SKM-1 (cell line): Measurements from ENCODE around the gene EMC1.
"Not testable (repeated sequence)": the region's sequence is repeated elsewhere in the genome, so short reads cannot be mapped to it uniquely, and the experiment has no call there.

Experiments
- DNase-seq: peaks from one replicate; lab custom pipeline; 2025; ENCODE audit not compliant: unreplicated experiment; lab: John Stamatoyannopoulos, UW

The EMC1 gene

DNA sequence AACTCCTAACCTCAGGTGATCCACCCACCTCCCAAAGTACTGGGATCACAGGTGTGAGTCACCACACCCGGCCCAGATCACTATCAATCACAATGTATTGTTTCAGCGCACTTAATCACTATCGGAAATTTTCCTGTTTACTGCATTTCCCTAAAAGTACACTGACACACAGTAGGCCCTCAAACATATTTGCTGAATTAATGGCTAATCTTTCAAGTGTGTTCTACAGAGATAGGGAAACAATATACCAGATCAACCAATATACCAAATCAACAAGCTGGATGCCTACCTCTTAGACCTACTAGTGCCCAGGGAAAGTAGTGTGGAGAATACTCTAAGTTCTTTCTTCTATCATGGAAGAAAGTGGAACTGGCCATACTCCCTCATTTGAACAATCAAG is 58.3 kb downstream of the EMC1 start:
- DNase-seq, result no peak

DNA sequence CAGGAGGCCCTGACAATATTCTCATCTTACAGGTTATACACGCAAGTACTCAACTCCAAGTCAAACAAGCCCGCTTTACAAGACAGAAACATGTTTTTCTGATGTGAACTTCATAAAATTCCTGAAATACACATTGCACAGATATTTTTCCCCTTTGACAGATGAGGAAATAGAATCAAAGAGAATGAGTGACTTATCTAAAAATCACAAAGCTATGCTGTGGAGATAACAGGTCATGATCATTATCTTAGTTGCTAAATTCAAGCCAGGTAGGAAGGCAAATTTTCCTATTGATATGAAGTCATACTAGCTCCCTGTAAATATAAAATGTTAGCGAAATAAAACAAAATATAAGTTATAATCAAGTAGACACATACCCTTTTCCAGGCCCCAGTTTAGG is 59.5 kb downstream of the EMC1 start:
- DNase-seq, result no peak

DNA sequence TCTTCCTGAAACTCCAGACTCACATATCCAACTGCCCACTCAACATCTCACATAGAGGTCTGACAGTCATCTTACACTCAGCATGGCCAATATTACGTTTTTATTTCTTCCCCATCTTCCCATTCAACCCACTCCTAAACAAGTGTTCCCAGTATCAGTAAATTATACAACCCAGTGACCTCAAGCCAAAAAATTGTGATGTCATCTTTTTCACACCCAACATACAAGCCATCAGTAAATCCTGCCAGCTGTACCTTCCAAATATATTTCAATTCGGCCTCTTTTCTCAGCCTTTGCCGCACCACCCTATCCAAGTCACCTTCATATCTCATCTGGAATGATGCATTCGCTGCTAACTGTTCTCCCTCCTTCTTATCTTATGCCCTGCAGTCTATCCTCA is 60.9 kb downstream of the EMC1 start:
- DNase-seq, result no peak

DNA sequence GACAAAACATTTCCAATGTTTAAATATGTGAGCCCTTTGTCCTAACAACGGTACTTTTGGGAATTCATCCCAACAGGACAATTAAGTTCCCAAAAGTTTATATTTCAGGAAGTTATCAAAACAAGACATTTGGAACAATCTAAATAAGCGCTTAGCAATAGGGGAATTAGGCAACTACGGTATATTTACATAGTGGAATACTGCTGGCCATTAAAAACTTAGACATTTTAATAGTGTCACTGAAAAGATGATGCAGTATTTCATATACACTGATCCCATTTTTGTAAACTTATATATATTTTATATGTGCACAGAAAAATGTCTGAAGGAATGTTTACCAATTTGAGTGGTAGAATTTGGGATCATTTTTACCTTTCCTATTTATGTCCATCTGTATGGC is 62.1 kb downstream of the EMC1 start:
- no peak for DNase-seq

DNA sequence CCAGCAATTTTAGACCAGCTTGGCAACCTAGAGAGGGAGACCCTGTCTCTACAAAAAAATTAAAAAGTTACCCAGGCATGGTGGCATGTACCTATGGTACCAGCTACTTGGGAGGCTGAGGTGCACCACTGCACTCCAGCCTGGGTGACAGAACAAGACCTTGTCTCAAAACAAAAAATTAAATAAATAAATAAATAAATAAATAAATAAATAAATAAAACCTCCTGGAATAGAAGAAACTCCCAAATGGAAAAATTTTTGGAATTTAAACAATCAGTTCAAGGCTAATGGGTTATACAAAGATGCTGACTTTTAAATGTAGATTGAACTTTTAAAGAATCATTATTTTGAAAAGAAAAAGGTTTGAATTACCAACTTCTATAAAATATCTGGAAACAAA is 63.5 kb downstream of the EMC1 start:
- no peak for DNase-seq

DNA sequence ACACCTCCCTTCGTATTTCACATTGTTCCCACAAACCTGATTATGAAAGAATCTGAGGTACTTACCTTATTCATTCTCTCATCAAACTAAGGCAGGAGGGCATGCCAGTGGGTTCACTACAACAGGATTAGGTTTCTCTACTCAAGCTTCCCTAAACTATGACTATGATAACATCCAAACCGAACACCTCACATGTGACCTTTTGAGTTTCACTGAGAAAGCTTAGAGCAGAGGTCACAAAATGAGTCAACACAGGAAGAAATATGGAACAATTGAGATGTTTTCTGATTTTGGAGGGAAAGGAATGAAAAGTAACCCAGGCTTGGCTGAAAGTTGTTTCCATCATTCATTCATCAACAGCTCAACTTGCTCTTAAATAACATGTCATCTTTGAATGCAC is 65.3 kb downstream of the EMC1 start:
- no peak for DNase-seq

DNA sequence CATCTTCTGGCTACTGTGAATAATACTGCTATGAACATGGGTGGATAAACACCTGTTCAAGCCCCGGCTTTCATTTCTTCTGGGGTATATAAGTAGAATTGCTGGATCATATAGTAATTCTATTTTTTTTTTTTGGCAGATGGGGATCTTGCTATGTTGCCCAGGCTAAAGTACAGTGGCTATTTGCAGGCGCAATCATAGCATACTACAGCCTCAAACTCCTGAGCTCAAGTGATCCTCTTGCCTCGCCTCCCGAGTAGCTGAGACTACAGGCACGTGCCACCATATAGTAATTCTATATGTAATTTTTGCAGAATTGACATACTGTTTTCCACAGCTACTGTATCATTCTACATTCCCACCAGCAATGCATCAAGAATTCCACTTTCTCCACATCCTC is 69.1 kb downstream of the EMC1 start:
- no peak for DNase-seq

DNA sequence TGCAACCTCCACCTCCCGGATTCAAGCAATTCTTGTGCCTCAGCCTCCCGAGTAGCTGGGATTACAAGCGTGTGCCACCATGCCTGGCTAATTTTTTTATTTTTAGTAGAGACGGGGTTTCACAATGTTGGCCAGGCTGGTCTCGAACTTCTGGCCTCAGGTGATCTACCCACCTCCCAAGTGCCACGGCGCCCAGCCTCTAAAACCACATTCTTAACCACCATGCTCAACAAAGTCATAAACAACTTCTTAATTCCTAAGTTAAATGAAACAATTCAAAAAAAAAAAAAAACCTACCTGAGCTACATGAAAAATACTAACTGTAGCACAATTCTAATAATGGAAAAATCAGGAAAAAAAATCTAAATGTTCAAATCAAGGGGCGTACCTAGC is 71.1 kb downstream of the EMC1 start:
- DNase-seq, result not testable (repeated sequence)

DNA sequence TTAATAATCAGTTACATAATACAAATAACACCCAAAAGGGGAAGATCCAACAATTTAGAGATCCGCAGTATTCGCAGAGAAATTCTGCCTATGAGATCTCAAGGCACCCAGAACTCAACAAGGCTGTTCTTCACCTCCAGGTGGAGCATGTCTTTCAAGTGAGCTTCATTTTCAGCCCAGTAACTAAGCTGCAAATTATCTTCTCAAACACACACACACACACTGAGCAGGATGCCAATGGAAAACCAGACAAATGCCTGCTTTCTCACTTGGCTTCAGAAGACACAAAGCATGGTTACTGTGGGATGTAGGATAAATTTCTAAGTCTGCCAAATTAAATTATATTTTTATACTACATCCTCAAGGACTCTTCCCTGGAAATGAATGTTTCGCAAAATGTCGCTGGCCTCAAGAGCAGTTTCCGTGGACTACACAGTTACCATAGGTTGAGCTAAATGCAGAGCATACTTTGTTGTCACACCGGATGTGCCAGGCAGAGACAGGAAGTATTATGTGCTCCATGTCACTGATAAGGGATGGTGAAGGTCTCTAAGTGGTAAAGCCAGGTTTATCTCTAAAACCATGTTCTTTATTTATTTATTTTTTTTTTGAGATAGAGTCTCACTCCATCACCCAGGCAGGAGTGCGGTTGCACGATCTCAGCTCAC is 71.6 kb downstream of the EMC1 start:
- DNase-seq, result no peak

DNA sequence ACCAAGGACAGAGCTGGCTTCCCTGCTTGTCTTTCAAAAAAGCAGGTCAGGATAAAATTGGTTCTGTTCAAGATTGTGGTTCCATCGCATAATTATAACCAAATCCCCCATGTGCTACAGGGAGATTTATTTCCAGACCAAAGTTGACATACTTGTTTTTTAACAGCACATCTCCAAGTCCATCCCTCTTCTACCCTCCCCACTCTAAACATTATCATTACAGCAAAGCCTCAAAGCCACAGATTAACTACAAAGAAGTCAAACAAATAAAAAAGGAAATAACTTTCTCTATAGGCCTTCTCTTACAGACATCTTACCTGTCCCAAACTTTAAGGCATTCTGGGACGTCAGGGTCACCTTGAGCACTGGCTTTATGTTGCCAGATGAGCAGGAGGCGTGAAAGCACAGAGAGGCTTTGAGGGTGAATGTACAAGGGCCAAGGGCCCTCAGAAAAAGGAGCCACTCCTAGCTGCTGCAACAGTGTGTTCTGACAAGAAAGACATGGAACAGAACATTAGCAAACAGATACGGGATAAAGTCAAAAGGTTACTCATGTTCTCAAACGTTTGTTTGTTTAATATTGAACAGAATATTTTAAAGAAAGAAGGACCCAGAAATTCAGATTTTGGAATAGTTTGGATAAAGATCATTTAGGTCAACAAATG is 72.5 kb downstream of the EMC1 start:
- no peak for DNase-seq

DNA sequence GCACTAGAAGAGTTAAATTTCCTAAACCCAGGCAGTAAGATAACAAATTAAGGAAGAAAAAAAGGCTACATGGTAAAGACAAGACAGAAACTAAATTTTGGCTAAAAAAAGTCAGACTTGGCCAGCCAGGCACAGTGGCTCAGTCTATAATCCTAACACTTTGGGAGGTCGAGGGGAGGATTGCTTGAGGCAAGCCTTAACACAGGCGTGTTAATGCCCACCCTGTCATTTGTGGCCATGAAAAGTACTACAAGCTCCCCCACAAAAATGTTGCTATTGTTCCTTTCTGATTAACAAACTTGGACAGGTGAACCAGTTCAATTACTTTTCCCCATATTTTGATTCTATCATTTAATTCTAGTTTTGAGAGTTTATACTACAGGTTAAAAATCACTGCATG is 73.5 kb downstream of the EMC1 start:
- DNase-seq, result no peak

DNA sequence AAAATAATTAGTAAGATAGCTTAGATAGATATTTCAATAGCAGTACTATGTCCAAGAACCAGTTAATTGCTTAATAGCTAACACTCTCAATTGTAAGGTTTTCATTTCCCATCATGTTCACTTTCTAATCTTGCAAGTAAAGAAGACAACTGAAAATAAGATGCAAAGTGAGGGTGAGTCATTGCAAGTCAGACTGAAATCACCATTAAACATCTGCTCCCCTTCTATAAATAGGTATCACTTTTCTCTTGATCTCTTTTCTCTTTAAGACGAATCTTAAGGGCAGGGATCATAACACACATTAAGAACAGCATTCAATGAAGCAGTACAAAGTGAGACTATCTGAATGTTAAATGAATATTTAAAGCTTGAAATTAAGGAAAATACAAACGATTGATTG is 81.7 kb downstream of the EMC1 start:
- DNase-seq, result no peak

DNA sequence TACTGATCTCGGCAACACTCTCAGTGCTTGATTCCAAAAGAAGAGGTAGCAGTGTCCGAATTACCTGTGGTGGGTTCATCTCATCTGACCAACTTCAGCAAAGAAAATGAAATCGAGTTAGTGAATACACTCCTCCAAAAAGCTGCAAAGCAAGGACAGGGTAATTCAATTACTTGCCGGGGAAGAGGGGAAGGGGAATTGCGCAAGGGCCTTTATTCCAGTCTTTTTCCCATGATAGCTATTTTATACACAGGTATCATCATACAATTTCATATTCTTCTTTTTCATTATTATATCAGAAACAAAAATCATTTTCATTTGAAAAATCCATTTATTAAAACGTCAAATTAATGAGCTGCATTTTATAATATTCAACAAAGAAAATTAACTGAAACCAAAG is 84.2 kb downstream of the EMC1 start:
- DNase-seq, result no peak

DNA sequence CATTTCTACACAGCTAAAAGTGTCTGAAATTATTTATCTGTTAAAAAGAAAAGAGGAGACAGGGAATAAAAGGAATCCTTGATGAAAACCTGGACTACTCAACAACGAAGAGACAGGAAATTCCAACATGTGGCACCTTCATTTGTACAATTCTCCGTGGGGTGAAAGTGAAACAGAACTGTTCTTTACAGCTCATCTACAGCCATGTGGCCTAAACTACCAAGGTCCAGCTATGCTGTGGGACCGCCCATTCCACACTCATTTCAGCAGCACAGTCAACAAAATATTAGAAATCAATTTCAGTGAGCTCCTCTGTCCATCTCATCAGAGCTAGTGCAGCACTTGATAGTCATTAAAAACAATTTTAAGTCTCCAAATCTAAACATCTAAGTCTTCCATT is 85.3 kb downstream of the EMC1 start:
- no peak for DNase-seq
